GM23338 (cell line): ENCODE results near the gene SUGCT. TPM values are rescaled to one million over a fixed set of nuclear protein-coding genes. Genes with fewer than 3 reads are reported as not detected.

Experiments used
- ATAC-seq: fragments of 200-7000 bp; cut with Tn5 transposase; 3 replicates; pipeline ENCODE4 v1.9.1; 2020
- DNase-seq: peaks from one replicate; pipeline ENCODE4 v3.0.0-alpha.2; 2015; ENCODE audit warnings: low spot score
- H2AFZ ChIP-seq: fragments of 200-600 bp; sonication (generic); 2 replicates; pipeline ENCODE4 v1.8.0; 2016; ENCODE audit warnings: antibody characterized with exemption, mild to moderate bottlenecking, moderate library complexity
- H3F3A ChIP-seq: fragments of 200-600 bp; sonication (generic); replicated peaks from 2 replicates; pipeline ENCODE4 v1.8.0; 2017; ENCODE audit warnings: antibody characterized with exemption, mixed run types, low read depth
- H3K27ac ChIP-seq: fragments of 200-600 bp; sonication (generic); 2 replicates; pipeline ENCODE4 v1.6.1; 2016; ENCODE audit warnings: low read depth
- H3K27me3 ChIP-seq: fragments of 200-600 bp; sonication (generic); 2 replicates; pipeline ENCODE4 v1.8.0; 2016; ENCODE audit warnings: mild to moderate bottlenecking, mixed run types, moderate library complexity; ENCODE audit not compliant: insufficient read depth
- H3K36me3 ChIP-seq: fragments of 200-600 bp; sonication (generic); 2 replicates; pipeline ENCODE4 v1.8.0; 2016; ENCODE audit warnings: mild to moderate bottlenecking; ENCODE audit not compliant: insufficient read depth
- H3K4me1 ChIP-seq: fragments of 200-600 bp; sonication (generic); 2 replicates; pipeline ENCODE4 v1.8.0; 2016; ENCODE audit warnings: mild to moderate bottlenecking, moderate library complexity; ENCODE audit not compliant: insufficient read depth
- H3K4me2 ChIP-seq: fragments of 200-600 bp; sonication (generic); 2 replicates; pipeline ENCODE4 v1.7.1; 2017; ENCODE audit warnings: mixed run types
- H3K4me3 ChIP-seq: fragments of 200-600 bp; sonication (generic); 2 replicates; pipeline ENCODE4 v1.6.1; 2016; ENCODE audit warnings: mixed run types
- H3K79me2 ChIP-seq: fragments of 200-600 bp; sonication (generic); replicated peaks from 2 replicates; pipeline ENCODE4 v1.8.0; 2017; ENCODE audit warnings: mild to moderate bottlenecking; ENCODE audit not compliant: insufficient read depth
- H3K9me2 ChIP-seq: fragments of 200-600 bp; sonication (generic); 2 replicates; pipeline ENCODE4 v1.8.0; 2017; ENCODE audit not compliant: insufficient read depth
- H4K20me1 ChIP-seq: fragments of 200-600 bp; sonication (generic); replicated peaks from 2 replicates; pipeline ENCODE4 v1.8.0; 2017; ENCODE audit warnings: mild to moderate bottlenecking; ENCODE audit not compliant: insufficient read depth
- H3K27ac Mint-ChIP-seq: 2 replicates; pipeline ENCODE4 v1.8.0; 2020; ENCODE audit warnings: inconsistent platforms, mild to moderate bottlenecking, moderate library complexity, mixed read lengths
- H3K27me3 Mint-ChIP-seq: 3 replicates; pipeline ENCODE4 v1.8.0; 2022; ENCODE audit warnings: low read depth, mild to moderate bottlenecking, moderate library complexity, mixed read lengths, inconsistent platforms; ENCODE audit not compliant: insufficient read depth, poor library complexity
- H3K36me3 Mint-ChIP-seq: 3 replicates; pipeline ENCODE4 v1.8.0; 2021; ENCODE audit warnings: low read depth, mild to moderate bottlenecking, inconsistent platforms, moderate library complexity, mixed read lengths
- H3K4me1 Mint-ChIP-seq: 3 replicates; pipeline ENCODE4 v1.8.0; 2020; ENCODE audit warnings: mild to moderate bottlenecking, inconsistent platforms, mixed read lengths
- H3K4me3 Mint-ChIP-seq: 3 replicates; pipeline ENCODE4 v1.8.0; 2021; ENCODE audit warnings: moderate library complexity, mild to moderate bottlenecking, inconsistent platforms, mixed read lengths
- H3K9me3 Mint-ChIP-seq: 3 replicates; pipeline ENCODE4 v1.8.0; 2020; ENCODE audit warnings: moderate library complexity, mild to moderate bottlenecking, inconsistent platforms, mixed read lengths
- CREB1 ChIP-seq: fragments of 250-450 bp; sonication (Bioruptor Pico); IDR thresholded peaks from 2 replicates; pipeline ENCODE4 v1.5.0; 2020; ENCODE audit warnings: low read depth, mild to moderate bottlenecking, moderate library complexity
- EZH2 ChIP-seq: fragments of 200-600 bp; sonication (generic); IDR thresholded peaks from one replicate; pipeline ENCODE4 v1.8.0; 2017; ENCODE audit warnings: antibody characterized with exemption, mild to moderate bottlenecking, low read depth; ENCODE audit not compliant: unreplicated experiment
- EZH2phosphoT487 ChIP-seq: fragments of 200-600 bp; sonication (generic); IDR thresholded peaks from one replicate; pipeline ENCODE4 v1.8.1; 2018; ENCODE audit warnings: antibody characterized with exemption; ENCODE audit not compliant: unreplicated experiment
- JUNB ChIP-seq: IDR thresholded peaks from one replicate; pipeline ENCODE4 v1.6.1; 2016; ENCODE audit warnings: antibody characterized with exemption; ENCODE audit not compliant: unreplicated experiment
- NANOG ChIP-seq: IDR thresholded peaks from 2 replicates; pipeline ENCODE4 v1.6.1; 2016; ENCODE audit warnings: antibody characterized with exemption, borderline replicate concordance
- POLR2AphosphoS5 ChIP-seq: IDR thresholded peaks from 2 replicates; pipeline ENCODE4 v1.6.1; 2016; ENCODE audit warnings: antibody characterized with exemption, low read depth
- STAT1 ChIP-seq: IDR thresholded peaks from one replicate; pipeline ENCODE4 v1.6.1; 2016; ENCODE audit warnings: antibody characterized with exemption; ENCODE audit not compliant: unreplicated experiment
- ZNF114 ChIP-seq: fragments of 250-450 bp; sonication (Bioruptor Pico); IDR thresholded peaks from 2 replicates; pipeline ENCODE4 v1.5.0; 2020; ENCODE audit warnings: mild to moderate bottlenecking, moderate library complexity
- ZNF331 ChIP-seq: fragments of 250-450 bp; sonication (Bioruptor Pico); IDR thresholded peaks from 2 replicates; pipeline ENCODE4 v1.5.0; 2020; ENCODE audit warnings: low read depth, mild to moderate bottlenecking, moderate library complexity
- polyA plus RNA-seq: library from polyadenylated mRNA; unstranded; fragments of >200 nt; fragmentation: Nextera tagmentation; extraction: Ambion mirVana; gene quantifications from 2 replicates; pipeline ENCODE4 v1.2.1, GENCODE V29; 2016
- total RNA-seq: library from RNA; depleted of rRNA; stranded (reverse); fragments of >200 nt; shearing (Covaris generic); gene quantifications from 2 replicates; pipeline ENCODE4 v1.2.3, GENCODE V29; 2014
- TF ChIP-seq, protein P1 (sequence below): IDR thresholded peaks from 2 replicates; pipeline ENCODE4 v1.6.1; 2016; ENCODE audit warnings: antibody characterized with exemption
- TF ChIP-seq, protein P2 (sequence below): fragments of 250-450 bp; sonication (Bioruptor Pico); IDR thresholded peaks from 2 replicates; pipeline ENCODE4 v1.5.0; 2020; ENCODE audit warnings: mild to moderate bottlenecking, moderate library complexity
- TF ChIP-seq, protein P3 (sequence below), 2 experiments: fragments of 200-600 bp in 1 of 2; sonication (generic) in 1 of 2; conservative IDR thresholded peaks; 2 replicates each; pipeline versions ENCODE4 v1.5.1 to v1.6.1; 2016 to 2017; ENCODE audit warnings: antibody characterized with exemption in 2 of 2, low read depth in 2 of 2, mild to moderate bottlenecking in 2 of 2, moderate library complexity in 1 of 2
- TF ChIP-seq, protein P4 (sequence below): IDR thresholded peaks from one replicate; pipeline ENCODE4 v1.6.1; 2018; ENCODE audit warnings: antibody characterized with exemption; ENCODE audit not compliant: unreplicated experiment

The SUGCT gene
- total and polyA plus RNA-seq, 2 experiments from 2014 or later, result 4.2 to 5.6 TPM

DNA sequence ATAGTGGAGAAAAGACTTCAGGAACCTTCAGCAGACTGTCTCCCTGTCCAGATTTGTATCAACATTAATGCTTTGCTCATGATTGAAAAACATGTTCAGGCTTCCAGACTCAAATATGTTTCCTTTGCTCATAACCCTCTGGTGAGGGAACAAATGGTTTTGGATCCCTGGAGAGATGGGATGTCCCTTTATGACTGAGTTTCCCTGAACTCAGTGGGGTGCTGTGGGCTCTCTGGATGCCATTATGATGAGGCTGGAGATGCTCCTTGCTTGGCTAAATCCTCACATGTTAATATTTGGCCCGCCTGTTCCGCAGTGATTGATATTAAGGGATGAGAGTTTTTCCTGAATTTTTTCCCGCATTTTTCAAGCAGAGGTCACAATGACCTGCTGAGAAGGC, 749.4 kb downstream of the SUGCT start:
- no peak for DNase-seq
- Mint-ChIP-seq H3K27me3 (no peaks in the 10 kb centered on the region), H3K4me3 (no peak overlapping the region), H3K4me1 (no peaks in the 10 kb centered on the region; the same call in 2 of the 3 replicates), H3K9me3 (no peaks in the 10 kb centered on the region), H3K27ac (no peak overlapping the region), H3K36me3 (no peaks in the 10 kb centered on the region)
- Histone ChIP-seq H3K4me2 (no peak overlapping the region), H3K4me3 (no peak overlapping the region), H4K20me1 (no peaks in the 10 kb centered on the region), H3K9me2 (peaks cover 38% of the 10 kb centered on the region), H3K79me2 (no peaks in the 10 kb centered on the region), H3F3A (no peaks in the 10 kb centered on the region), H3K27ac (no peak overlapping the region), H3K36me3 (no peaks in the 10 kb centered on the region), H3K4me1 (no peaks in the 10 kb centered on the region), H3K27me3 (no peaks in the 10 kb centered on the region), H2AFZ (no peak overlapping the region)
- no peak for TF ChIP-seq EZH2phosphoT487
- TF ChIP-seq CREB1 (CRISPR knock-in tag), result no peak
- TF ChIP-seq NANOG, result no peak
- TF ChIP-seq, protein P1, sequence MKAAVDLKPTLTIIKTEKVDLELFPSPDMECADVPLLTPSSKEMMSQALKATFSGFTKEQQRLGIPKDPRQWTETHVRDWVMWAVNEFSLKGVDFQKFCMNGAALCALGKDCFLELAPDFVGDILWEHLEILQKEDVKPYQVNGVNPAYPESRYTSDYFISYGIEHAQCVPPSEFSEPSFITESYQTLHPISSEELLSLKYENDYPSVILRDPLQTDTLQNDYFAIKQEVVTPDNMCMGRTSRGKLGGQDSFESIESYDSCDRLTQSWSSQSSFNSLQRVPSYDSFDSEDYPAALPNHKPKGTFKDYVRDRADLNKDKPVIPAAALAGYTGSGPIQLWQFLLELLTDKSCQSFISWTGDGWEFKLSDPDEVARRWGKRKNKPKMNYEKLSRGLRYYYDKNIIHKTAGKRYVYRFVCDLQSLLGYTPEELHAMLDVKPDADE, result no peak
- TF ChIP-seq, protein P2, sequence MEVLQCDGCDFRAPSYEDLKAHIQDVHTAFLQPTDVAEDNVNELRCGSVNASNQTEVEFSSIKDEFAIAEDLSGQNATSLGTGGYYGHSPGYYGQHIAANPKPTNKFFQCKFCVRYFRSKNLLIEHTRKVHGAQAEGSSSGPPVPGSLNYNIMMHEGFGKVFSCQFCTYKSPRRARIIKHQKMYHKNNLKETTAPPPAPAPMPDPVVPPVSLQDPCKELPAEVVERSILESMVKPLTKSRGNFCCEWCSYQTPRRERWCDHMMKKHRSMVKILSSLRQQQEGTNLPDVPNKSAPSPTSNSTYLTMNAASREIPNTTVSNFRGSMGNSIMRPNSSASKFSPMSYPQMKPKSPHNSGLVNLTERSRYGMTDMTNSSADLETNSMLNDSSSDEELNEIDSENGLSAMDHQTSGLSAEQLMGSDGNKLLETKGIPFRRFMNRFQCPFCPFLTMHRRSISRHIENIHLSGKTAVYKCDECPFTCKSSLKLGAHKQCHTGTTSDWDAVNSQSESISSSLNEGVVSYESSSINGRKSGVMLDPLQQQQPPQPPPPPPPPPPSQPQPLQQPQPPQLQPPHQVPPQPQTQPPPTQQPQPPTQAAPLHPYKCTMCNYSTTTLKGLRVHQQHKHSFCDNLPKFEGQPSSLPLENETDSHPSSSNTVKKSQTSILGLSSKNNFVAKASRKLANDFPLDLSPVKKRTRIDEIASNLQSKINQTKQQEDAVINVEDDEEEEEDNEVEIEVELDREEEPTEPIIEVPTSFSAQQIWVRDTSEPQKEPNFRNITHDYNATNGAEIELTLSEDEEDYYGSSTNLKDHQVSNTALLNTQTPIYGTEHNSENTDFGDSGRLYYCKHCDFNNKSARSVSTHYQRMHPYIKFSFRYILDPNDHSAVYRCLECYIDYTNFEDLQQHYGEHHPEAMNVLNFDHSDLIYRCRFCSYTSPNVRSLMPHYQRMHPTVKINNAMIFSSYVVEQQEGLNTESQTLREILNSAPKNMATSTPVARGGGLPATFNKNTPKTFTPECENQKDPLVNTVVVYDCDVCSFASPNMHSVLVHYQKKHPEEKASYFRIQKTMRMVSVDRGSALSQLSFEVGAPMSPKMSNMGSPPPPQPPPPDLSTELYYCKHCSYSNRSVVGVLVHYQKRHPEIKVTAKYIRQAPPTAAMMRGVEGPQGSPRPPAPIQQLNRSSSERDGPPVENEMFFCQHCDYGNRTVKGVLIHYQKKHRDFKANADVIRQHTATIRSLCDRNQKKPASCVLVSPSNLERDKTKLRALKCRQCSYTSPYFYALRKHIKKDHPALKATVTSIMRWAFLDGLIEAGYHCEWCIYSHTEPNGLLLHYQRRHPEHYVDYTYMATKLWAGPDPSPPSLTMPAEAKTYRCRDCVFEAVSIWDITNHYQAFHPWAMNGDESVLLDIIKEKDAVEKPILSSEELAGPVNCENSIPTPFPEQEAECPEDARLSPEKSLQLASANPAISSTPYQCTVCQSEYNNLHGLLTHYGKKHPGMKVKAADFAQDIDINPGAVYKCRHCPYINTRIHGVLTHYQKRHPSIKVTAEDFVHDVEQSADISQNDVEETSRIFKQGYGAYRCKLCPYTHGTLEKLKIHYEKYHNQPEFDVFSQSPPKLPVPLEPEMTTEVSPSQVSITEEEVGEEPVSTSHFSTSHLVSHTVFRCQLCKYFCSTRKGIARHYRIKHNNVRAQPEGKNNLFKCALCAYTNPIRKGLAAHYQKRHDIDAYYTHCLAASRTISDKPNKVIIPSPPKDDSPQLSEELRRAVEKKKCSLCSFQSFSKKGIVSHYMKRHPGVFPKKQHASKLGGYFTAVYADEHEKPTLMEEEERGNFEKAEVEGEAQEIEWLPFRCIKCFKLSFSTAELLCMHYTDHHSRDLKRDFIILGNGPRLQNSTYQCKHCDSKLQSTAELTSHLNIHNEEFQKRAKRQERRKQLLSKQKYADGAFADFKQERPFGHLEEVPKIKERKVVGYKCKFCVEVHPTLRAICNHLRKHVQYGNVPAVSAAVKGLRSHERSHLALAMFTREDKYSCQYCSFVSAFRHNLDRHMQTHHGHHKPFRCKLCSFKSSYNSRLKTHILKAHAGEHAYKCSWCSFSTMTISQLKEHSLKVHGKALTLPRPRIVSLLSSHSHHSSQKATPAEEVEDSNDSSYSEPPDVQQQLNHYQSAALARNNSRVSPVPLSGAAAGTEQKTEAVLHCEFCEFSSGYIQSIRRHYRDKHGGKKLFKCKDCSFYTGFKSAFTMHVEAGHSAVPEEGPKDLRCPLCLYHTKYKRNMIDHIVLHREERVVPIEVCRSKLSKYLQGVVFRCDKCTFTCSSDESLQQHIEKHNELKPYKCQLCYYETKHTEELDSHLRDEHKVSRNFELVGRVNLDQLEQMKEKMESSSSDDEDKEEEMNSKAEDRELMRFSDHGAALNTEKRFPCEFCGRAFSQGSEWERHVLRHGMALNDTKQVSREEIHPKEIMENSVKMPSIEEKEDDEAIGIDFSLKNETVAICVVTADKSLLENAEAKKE (CRISPR knock-in tag), result no peak
- no peak for TF ChIP-seq POLR2AphosphoS5
- TF ChIP-seq EZH2, result no peak
- TF ChIP-seq JUNB, result no peak
- no peak for TF ChIP-seq STAT1
- TF ChIP-seq ZNF114 (CRISPR knock-in tag), result no peak
- TF ChIP-seq, protein P3, sequence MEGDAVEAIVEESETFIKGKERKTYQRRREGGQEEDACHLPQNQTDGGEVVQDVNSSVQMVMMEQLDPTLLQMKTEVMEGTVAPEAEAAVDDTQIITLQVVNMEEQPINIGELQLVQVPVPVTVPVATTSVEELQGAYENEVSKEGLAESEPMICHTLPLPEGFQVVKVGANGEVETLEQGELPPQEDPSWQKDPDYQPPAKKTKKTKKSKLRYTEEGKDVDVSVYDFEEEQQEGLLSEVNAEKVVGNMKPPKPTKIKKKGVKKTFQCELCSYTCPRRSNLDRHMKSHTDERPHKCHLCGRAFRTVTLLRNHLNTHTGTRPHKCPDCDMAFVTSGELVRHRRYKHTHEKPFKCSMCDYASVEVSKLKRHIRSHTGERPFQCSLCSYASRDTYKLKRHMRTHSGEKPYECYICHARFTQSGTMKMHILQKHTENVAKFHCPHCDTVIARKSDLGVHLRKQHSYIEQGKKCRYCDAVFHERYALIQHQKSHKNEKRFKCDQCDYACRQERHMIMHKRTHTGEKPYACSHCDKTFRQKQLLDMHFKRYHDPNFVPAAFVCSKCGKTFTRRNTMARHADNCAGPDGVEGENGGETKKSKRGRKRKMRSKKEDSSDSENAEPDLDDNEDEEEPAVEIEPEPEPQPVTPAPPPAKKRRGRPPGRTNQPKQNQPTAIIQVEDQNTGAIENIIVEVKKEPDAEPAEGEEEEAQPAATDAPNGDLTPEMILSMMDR (conservative IDR thresholded peaks at IDR 0.05; ENCODE audit: low read depth in 2 of 2), result no peak
- TF ChIP-seq ZNF331 (CRISPR knock-in tag), result no peak
- TF ChIP-seq, protein P4, sequence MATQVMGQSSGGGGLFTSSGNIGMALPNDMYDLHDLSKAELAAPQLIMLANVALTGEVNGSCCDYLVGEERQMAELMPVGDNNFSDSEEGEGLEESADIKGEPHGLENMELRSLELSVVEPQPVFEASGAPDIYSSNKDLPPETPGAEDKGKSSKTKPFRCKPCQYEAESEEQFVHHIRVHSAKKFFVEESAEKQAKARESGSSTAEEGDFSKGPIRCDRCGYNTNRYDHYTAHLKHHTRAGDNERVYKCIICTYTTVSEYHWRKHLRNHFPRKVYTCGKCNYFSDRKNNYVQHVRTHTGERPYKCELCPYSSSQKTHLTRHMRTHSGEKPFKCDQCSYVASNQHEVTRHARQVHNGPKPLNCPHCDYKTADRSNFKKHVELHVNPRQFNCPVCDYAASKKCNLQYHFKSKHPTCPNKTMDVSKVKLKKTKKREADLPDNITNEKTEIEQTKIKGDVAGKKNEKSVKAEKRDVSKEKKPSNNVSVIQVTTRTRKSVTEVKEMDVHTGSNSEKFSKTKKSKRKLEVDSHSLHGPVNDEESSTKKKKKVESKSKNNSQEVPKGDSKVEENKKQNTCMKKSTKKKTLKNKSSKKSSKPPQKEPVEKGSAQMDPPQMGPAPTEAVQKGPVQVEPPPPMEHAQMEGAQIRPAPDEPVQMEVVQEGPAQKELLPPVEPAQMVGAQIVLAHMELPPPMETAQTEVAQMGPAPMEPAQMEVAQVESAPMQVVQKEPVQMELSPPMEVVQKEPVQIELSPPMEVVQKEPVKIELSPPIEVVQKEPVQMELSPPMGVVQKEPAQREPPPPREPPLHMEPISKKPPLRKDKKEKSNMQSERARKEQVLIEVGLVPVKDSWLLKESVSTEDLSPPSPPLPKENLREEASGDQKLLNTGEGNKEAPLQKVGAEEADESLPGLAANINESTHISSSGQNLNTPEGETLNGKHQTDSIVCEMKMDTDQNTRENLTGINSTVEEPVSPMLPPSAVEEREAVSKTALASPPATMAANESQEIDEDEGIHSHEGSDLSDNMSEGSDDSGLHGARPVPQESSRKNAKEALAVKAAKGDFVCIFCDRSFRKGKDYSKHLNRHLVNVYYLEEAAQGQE, result no peak
- no peak for ATAC-seq
